Right lobe of liver (tissue), 4 donors: Measurements from ENCODE around the gene RPS29.

Experiments
- POLR2A ChIP-seq: fragments of 450-650 bp; IDR thresholded peaks from one replicate; pipeline ENCODE4 v1.6.1; 2017; ENCODE audit warnings: antibody characterized with exemption, mild to moderate bottlenecking
- TF ChIP-seq, protein P1 (sequence below), 4 donors: fragments of 200-600 bp in 3 of 4; fragments of 450-650 bp in 1 of 4; IDR thresholded peaks; one replicate each; pipeline versions ENCODE4 v1.5.1 to v1.8.0; 2016 to 2022; ENCODE audit warnings: antibody characterized with exemption in 4 of 4, mild to moderate bottlenecking in 2 of 4
- donor health status: DM: no; HTN: no; CAD: no.
- donor health status: DM: no; HTN: no; CAD: no.
- donor health status: DM: no; HTN: yes; CAD: no.

DNA sequence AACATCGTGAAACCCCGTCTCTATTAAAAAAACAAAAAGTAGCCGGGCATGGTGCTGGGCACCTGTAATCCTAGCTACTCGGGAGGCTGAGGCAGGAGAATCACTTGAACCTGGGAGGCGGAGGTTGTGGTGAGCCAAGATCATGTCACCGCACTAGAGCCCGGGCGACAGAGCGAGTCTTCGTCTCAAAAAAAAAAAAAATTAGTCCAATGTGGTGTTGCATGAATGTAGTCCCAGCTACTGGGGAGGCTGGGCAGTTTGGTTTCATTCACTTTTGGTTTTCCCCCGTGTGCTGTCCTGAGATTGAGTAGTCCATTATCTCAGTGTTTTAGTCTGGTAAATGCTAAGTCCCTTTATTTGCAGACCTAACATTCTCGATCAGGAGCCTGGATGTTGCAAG is 19.5 kb downstream of the RPS29 start:
- TF ChIP-seq, protein P1, sequence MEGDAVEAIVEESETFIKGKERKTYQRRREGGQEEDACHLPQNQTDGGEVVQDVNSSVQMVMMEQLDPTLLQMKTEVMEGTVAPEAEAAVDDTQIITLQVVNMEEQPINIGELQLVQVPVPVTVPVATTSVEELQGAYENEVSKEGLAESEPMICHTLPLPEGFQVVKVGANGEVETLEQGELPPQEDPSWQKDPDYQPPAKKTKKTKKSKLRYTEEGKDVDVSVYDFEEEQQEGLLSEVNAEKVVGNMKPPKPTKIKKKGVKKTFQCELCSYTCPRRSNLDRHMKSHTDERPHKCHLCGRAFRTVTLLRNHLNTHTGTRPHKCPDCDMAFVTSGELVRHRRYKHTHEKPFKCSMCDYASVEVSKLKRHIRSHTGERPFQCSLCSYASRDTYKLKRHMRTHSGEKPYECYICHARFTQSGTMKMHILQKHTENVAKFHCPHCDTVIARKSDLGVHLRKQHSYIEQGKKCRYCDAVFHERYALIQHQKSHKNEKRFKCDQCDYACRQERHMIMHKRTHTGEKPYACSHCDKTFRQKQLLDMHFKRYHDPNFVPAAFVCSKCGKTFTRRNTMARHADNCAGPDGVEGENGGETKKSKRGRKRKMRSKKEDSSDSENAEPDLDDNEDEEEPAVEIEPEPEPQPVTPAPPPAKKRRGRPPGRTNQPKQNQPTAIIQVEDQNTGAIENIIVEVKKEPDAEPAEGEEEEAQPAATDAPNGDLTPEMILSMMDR (IDR thresholded peaks at IDR 0.05): no peak
- no peak for TF ChIP-seq POLR2A
